Right cardiac atrium (tissue), 5 donors: ENCODE results near the gene COL12A1. TPM values are rescaled to one million over a fixed set of nuclear protein-coding genes. Genes with fewer than 3 reads are reported as not detected.

Experiments used
- ATAC-seq, 2 donors: fragments of 200-7000 bp; cut with Tn5 transposase; one replicate each; pipeline versions ENCODE4 v1.8.0 to v1.9.1; 2020; ENCODE audit warnings: moderate library complexity in 2 of 2, mild to moderate bottlenecking in 1 of 2
- DNase-seq, 3 donors: peaks; one replicate each; pipeline ENCODE4 v3.0.0-alpha.2; 2020
- H3K27ac ChIP-seq: one replicate; pipeline ENCODE4 v1.5.1; 2013; ENCODE audit warnings: mild to moderate bottlenecking, low read length, control low read depth, moderate library complexity
- H3K27me3 ChIP-seq: one replicate; pipeline ENCODE4 v1.6.1; 2013; ENCODE audit not compliant: control insufficient read depth, insufficient read depth
- H3K4me1 ChIP-seq: one replicate; pipeline ENCODE4 v1.6.1; 2013; ENCODE audit warnings: low read length; ENCODE audit not compliant: control insufficient read depth, insufficient read depth
- H3K4me3 ChIP-seq: one replicate; pipeline ENCODE4 v1.5.1; 2013; ENCODE audit warnings: low read length, control low read depth
- H3K9me3 ChIP-seq: one replicate; pipeline ENCODE4 v1.6.1; 2013; ENCODE audit warnings: low read length; ENCODE audit not compliant: control insufficient read depth
- WGBS: extraction: QIAGEN DNeasy Blood & Tissue Kit; methylation state at CpG from one replicate; pipeline ENCODE4 v1.1.7; 2013; 5-methylcytosine and 5-hydroxymethylcytosine counted together
- intact Hi-C, 4 donors: fragments of 100-400 bp; cut with DNase I; formaldehyde crosslinking; loops; one replicate each; pipeline versions ENCODE4 v1.11.0 to v1.14.0; 2022 to 2023
- polyA plus RNA-seq: library from polyadenylated mRNA; stranded (reverse); fragments of 200-250 nt; gene quantifications from one replicate; pipeline ENCODE4 v1.2.3, GENCODE V29; 2013
- total RNA-seq, 4 donors: library from RNA; stranded (reverse); fragmentation: NEBNext Ultra II Directional; extraction: Animal tissue kit (Norgen Biotek cat#: 25700); gene quantifications; one replicate each; pipeline ENCODE4 v1.2.1, GENCODE V29; 2021
- donor health status: healthy with polysubstance abuse.
- donor health status: DM: no; HTN: yes; CAD: no.
- donor health status: DM: no; HTN: no; CAD: no.
- donor health status: DM: no; HTN: yes; CAD: no; lungs with severe emphysema.
- donor health status: DM: yes; HTN: yes; CAD: no.

COL12A1 gene
- total and polyA plus RNA-seq, 5 donors: 5.4 to 29.6 (median 8.1) TPM

GRCh38 chr6:75211920-75212590, 6.2 kb upstream of the COL12A1 start:
- Histone ChIP-seq H3K9me3 (no peaks in the 10 kb centered on the region), H3K27ac (peak overlapping the region; percentile 22), H3K4me3 (no peak overlapping the region), H3K27me3 (no peaks in the 10 kb centered on the region), H3K4me1 (peaks cover 3% of the 10 kb centered on the region)
- intact Hi-C loops: loop anchor here in 2 of 4 donors (5.0 to 10.0 kb wide), 4 partner anchors 797 to 1477 kb away; no protein-coding TSS in a partner anchor
- DNase-seq (no peak), ATAC-seq (no peak)
- WGBS: 31% methylated on average over 3 of the region's 3 CpGs

GRCh38 chr6:75210885-75211739, 5.3 kb upstream of the COL12A1 start:
- ATAC-seq (no peak), DNase-seq (no peak)
- 24% methylated on average over 10 of the region's 10 CpGs for WGBS
- no peak overlapping the region for H3K4me3 ChIP-seq
- no peaks in the 10 kb centered on the region for H3K9me3 ChIP-seq
- intact Hi-C loops: loop anchor here in 2 of 4 donors (5.0 to 10.0 kb wide), 4 partner anchors 796 to 1476 kb away; no protein-coding TSS in a partner anchor
- H3K27me3 ChIP-seq: no peaks in the 10 kb centered on the region
- no peak overlapping the region for H3K27ac ChIP-seq
- peaks cover 3% of the 10 kb centered on the region for H3K4me1 ChIP-seq

- intact Hi-C loops: loop anchor here in 3 of 4 donors (5.0 to 10.0 kb wide), 9 partner anchors 144 to 1354 kb away; no protein-coding TSS in a partner anchor
- Histone ChIP-seq H3K4me3 (no peak overlapping the region), H3K9me3 (no peaks in the 10 kb centered on the region), H3K27me3 (no peaks in the 10 kb centered on the region), H3K27ac (no peak overlapping the region), H3K4me1 (peaks cover 3% of the 10 kb centered on the region)
- ATAC-seq: no peak
- DNase-seq: no peak
- WGBS: 29% methylated on average over 7 of the region's 7 CpGs
Observed at GRCh38 chr6:75209184-75209723, 3.4 kb upstream of the COL12A1 start.

- peak; percentile 78 to 83 for ATAC-seq
- no peaks in the 10 kb centered on the region for H3K9me3 ChIP-seq
- H3K4me3 ChIP-seq: peak overlapping the region; percentile 43
- peak; percentile 84 to 94 (median 92) for DNase-seq
- no peak overlapping the region for H3K27ac ChIP-seq
- peaks cover 3% of the 10 kb centered on the region for H3K4me1 ChIP-seq
- intact Hi-C loops: loop anchor here in 3 of 4 donors (5.0 to 10.0 kb wide), 9 partner anchors 144 to 1354 kb away; no protein-coding TSS in a partner anchor
- WGBS: 5% methylated on average over 33 of the region's 33 CpGs
- H3K27me3 ChIP-seq: no peaks in the 10 kb centered on the region
Observed at GRCh38 chr6:75208298-75209183, 2.7 kb upstream of the COL12A1 start.

GRCh38 chr6:75206576-75207342, 906 bp upstream of the COL12A1 start:
- WGBS: 11% methylated on average over 35 of the region's 35 CpGs
- Histone ChIP-seq H3K27me3 (no peaks in the 10 kb centered on the region), H3K4me3 (peak overlapping the region; percentile 56), H3K9me3 (no peaks in the 10 kb centered on the region), H3K4me1 (no peaks in the 10 kb centered on the region), H3K27ac (peak overlapping the region; percentile 3)
- peak; percentile 17 to 70 (median 60) for DNase-seq
- intact Hi-C loops: loop anchor here in 3 of 4 donors (5.0 to 10.0 kb wide), 9 partner anchors 142 to 1352 kb away; no protein-coding TSS in a partner anchor
- ATAC-seq: no peak

- intact Hi-C loops: loop anchor here in 3 of 4 donors (5.0 to 10.0 kb wide), 9 partner anchors 140 to 1350 kb away; no protein-coding TSS in a partner anchor
- WGBS: 1% methylated on average over 47 of the region's 47 CpGs
- no peak for ATAC-seq
Observed at GRCh38 chr6:75204959-75205775, 686 bp downstream of the COL12A1 start.

GRCh38 chr6:75204217-75204958, 1.5 kb downstream of the COL12A1 start:
- no peak for ATAC-seq
- intact Hi-C loops: loop anchor here in 3 of 4 donors (10.0 kb wide), 7 partner anchors 140 to 1350 kb away; no protein-coding TSS in a partner anchor
- peak overlapping the region; percentile 56 for H3K4me3 ChIP-seq
- no peaks in the 10 kb centered on the region for H3K9me3 ChIP-seq
- no peaks in the 10 kb centered on the region for H3K4me1 ChIP-seq
- WGBS: 1% methylated on average over 35 of the region's 35 CpGs
- no peaks in the 10 kb centered on the region for H3K27me3 ChIP-seq
- H3K27ac ChIP-seq: no peak overlapping the region
- DNase-seq: peak; percentile 79 to 87 (median 85)

More at GRCh38 chr6:75204959-75205775, 686 bp downstream of the COL12A1 start:
- Histone ChIP-seq H3K4me1 (no peaks in the 10 kb centered on the region), H3K27ac (no peak overlapping the region), H3K9me3 (no peaks in the 10 kb centered on the region), H3K4me3 (peak overlapping the region; percentile 56), H3K27me3 (no peaks in the 10 kb centered on the region)
- peak in 2 of 3 donors; percentile 62 to 69 for DNase-seq

GRCh38 chr6:75203721-75204120, 2.1 kb downstream of the COL12A1 start:
- WGBS: 24% methylated on average over 5 of the region's 5 CpGs
- H3K27ac ChIP-seq: no peak overlapping the region
- H3K27me3 ChIP-seq: no peaks in the 10 kb centered on the region
- ATAC-seq (no peak), DNase-seq (peak in 1 of 3 donors; percentile 18)
- no peaks in the 10 kb centered on the region for H3K4me1 ChIP-seq
- peak overlapping the region; percentile 56 for H3K4me3 ChIP-seq
- intact Hi-C loops: loop anchor here in 3 of 4 donors (10.0 kb wide), 7 partner anchors 139 to 1349 kb away; no protein-coding TSS in a partner anchor
- H3K9me3 ChIP-seq: no peaks in the 10 kb centered on the region
